ENCODE measurements around the gene RIT1. TPM values are rescaled to one million over a fixed set of nuclear protein-coding genes. Genes with fewer than 3 reads are reported as not detected.

Gene RIT1
- total and polyA plus RNA-seq, 2 of the 13 experiments (the other 11 are each of a cell fraction or from before 2014, with no cell fraction given), result 12.2 to 32.2 TPM

DNA sequence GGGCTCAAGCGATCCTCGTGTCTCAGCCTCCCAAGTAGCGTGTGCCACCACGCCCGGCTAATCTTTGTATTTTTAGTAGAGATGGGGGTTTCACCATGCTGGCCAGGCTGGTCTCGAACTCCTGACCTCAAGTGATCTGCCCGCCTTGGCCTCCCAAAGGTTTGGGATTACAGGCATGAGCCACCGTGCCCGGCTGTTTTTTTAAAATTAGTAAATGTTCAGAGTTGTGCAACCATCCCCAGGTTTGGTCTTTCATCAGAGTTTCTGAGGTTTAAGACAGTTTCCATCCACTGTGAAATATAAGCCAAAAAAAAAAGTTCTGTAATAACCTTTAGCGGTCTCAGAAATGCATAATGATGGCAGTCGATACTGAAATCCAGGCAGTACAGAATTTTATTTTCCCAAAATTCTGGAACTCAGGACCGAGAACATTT, 52.3 kb downstream of the RIT1 start (continued):
- TF ChIP-seq, protein P1, sequence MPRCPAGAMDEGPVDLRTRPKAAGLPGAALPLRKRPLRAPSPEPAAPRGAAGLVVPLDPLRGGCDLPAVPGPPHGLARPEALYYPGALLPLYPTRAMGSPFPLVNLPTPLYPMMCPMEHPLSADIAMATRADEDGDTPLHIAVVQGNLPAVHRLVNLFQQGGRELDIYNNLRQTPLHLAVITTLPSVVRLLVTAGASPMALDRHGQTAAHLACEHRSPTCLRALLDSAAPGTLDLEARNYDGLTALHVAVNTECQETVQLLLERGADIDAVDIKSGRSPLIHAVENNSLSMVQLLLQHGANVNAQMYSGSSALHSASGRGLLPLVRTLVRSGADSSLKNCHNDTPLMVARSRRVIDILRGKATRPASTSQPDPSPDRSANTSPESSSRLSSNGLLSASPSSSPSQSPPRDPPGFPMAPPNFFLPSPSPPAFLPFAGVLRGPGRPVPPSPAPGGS (CRISPR knock-in tag; IDR thresholded peaks at IDR 0.05), result no peak
- TF ChIP-seq GZF1 (CRISPR knock-in tag; IDR thresholded peaks at IDR 0.05), result no peak
- TF ChIP-seq FOSL2 (CRISPR knock-in tag; IDR thresholded peaks at IDR 0.05), result no peak
- TF ChIP-seq ZNF317 (CRISPR knock-in tag; IDR thresholded peaks at IDR 0.05), result 0 out of 2 replicates have a peak, but pooled peaks have one; percentile 52
- TF ChIP-seq, protein P2, sequence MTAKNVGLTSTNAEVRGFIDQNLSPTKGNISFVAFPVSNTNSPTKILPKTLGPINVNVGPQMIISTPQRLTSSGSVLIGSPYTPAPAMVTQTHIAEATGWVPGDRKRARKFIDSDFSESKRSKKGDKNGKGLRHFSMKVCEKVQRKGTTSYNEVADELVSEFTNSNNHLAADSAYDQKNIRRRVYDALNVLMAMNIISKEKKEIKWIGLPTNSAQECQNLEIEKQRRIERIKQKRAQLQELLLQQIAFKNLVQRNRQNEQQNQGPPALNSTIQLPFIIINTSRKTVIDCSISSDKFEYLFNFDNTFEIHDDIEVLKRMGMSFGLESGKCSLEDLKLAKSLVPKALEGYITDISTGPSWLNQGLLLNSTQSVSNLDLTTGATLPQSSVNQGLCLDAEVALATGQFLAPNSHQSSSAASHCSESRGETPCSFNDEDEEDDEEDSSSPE (CRISPR knock-in tag; IDR thresholded peaks at IDR 0.05), result no peak
- TF ChIP-seq STAT5B (CRISPR knock-in tag; IDR thresholded peaks at IDR 0.05), result no peak
- TF ChIP-seq, protein P3, sequence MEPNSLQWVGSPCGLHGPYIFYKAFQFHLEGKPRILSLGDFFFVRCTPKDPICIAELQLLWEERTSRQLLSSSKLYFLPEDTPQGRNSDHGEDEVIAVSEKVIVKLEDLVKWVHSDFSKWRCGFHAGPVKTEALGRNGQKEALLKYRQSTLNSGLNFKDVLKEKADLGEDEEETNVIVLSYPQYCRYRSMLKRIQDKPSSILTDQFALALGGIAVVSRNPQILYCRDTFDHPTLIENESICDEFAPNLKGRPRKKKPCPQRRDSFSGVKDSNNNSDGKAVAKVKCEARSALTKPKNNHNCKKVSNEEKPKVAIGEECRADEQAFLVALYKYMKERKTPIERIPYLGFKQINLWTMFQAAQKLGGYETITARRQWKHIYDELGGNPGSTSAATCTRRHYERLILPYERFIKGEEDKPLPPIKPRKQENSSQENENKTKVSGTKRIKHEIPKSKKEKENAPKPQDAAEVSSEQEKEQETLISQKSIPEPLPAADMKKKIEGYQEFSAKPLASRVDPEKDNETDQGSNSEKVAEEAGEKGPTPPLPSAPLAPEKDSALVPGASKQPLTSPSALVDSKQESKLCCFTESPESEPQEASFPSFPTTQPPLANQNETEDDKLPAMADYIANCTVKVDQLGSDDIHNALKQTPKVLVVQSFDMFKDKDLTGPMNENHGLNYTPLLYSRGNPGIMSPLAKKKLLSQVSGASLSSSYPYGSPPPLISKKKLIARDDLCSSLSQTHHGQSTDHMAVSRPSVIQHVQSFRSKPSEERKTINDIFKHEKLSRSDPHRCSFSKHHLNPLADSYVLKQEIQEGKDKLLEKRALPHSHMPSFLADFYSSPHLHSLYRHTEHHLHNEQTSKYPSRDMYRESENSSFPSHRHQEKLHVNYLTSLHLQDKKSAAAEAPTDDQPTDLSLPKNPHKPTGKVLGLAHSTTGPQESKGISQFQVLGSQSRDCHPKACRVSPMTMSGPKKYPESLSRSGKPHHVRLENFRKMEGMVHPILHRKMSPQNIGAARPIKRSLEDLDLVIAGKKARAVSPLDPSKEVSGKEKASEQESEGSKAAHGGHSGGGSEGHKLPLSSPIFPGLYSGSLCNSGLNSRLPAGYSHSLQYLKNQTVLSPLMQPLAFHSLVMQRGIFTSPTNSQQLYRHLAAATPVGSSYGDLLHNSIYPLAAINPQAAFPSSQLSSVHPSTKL (CRISPR knock-in tag; IDR thresholded peaks at IDR 0.05), result no peak
- TF ChIP-seq, protein P4, sequence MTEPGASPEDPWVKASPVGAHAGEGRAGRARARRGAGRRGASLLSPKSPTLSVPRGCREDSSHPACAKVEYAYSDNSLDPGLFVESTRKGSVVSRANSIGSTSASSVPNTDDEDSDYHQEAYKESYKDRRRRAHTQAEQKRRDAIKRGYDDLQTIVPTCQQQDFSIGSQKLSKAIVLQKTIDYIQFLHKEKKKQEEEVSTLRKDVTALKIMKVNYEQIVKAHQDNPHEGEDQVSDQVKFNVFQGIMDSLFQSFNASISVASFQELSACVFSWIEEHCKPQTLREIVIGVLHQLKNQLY (CRISPR knock-in tag; IDR thresholded peaks at IDR 0.05), result no peak
- TF ChIP-seq, protein P5, sequence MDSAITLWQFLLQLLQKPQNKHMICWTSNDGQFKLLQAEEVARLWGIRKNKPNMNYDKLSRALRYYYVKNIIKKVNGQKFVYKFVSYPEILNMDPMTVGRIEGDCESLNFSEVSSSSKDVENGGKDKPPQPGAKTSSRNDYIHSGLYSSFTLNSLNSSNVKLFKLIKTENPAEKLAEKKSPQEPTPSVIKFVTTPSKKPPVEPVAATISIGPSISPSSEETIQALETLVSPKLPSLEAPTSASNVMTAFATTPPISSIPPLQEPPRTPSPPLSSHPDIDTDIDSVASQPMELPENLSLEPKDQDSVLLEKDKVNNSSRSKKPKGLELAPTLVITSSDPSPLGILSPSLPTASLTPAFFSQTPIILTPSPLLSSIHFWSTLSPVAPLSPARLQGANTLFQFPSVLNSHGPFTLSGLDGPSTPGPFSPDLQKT (CRISPR knock-in tag; IDR thresholded peaks at IDR 0.05; ENCODE audit: borderline replicate concordance), result no peak
- TF ChIP-seq ZFP36 (IDR thresholded peaks at IDR 0.05; ENCODE audit: borderline replicate concordance, low read depth, low read length, partially characterized antibody), result no peak
- no peak for TF ChIP-seq KMT2B (CRISPR knock-in tag; IDR thresholded peaks at IDR 0.05)
- TF ChIP-seq PHF8 (CRISPR knock-in tag; IDR thresholded peaks at IDR 0.05), result 0 out of 2 replicates have a peak, but pooled peaks have one; percentile 29
- TF ChIP-seq ZNF335 (CRISPR knock-in tag; IDR thresholded peaks at IDR 0.05), result no peak
- TF ChIP-seq ZMYM3 (CRISPR knock-in tag; IDR thresholded peaks at IDR 0.05), result peak; percentile 82
- TF ChIP-seq ARNT (IDR thresholded peaks at IDR 0.05), result no peak
- no peak for TF ChIP-seq CREB1 (IDR thresholded peaks at IDR 0.05)
- no peak for TF ChIP-seq CREB1 (CRISPR knock-in tag; IDR thresholded peaks at IDR 0.05)
- TF ChIP-seq SOX6 (IDR thresholded peaks at IDR 0.05), result no peak
- peak; percentile 17 for TF ChIP-seq SOX6 (CRISPR knock-in tag; IDR thresholded peaks at IDR 0.05)
- TF ChIP-seq SP2 (CRISPR knock-in tag; IDR thresholded peaks at IDR 0.05), result no peak
- TF ChIP-seq, protein P6, sequence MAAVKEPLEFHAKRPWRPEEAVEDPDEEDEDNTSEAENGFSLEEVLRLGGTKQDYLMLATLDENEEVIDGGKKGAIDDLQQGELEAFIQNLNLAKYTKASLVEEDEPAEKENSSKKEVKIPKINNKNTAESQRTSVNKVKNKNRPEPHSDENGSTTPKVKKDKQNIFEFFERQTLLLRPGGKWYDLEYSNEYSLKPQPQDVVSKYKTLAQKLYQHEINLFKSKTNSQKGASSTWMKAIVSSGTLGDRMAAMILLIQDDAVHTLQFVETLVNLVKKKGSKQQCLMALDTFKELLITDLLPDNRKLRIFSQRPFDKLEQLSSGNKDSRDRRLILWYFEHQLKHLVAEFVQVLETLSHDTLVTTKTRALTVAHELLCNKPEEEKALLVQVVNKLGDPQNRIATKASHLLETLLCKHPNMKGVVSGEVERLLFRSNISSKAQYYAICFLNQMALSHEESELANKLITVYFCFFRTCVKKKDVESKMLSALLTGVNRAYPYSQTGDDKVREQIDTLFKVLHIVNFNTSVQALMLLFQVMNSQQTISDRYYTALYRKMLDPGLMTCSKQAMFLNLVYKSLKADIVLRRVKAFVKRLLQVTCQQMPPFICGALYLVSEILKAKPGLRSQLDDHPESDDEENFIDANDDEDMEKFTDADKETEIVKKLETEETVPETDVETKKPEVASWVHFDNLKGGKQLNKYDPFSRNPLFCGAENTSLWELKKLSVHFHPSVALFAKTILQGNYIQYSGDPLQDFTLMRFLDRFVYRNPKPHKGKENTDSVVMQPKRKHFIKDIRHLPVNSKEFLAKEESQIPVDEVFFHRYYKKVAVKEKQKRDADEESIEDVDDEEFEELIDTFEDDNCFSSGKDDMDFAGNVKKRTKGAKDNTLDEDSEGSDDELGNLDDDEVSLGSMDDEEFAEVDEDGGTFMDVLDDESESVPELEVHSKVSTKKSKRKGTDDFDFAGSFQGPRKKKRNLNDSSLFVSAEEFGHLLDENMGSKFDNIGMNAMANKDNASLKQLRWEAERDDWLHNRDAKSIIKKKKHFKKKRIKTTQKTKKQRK (IDR thresholded peaks at IDR 0.05; ENCODE audit: low read length), result no peak
